ENCODE results near the gene ZNF324. TPM values are rescaled to one million over a fixed set of nuclear protein-coding genes. Genes with fewer than 3 reads are reported as not detected.
"Not testable (repeated sequence)": the region's sequence is repeated elsewhere in the genome, so short reads cannot be mapped to it uniquely, and the experiment has no call there.

The ZNF324 gene
- 5.1 TPM for polyA plus RNA-seq (2013, experiment 1 of 2; ENCODE audit: insufficient read length)
- 4.4 TPM for polyA plus RNA-seq (2013, experiment 2 of 2; ENCODE audit: insufficient read length)

- DNase-seq, result peak; percentile 96
Observed at GRCh38 chr19:58466760-58467589, at the start of gene ZNF324. TSS of gene ZNF324 (plus strand) at chr19:58467080. CDS start at chr19:58469186, 2,106 bp downstream.

- DNase-seq, result no peak
Observed at GRCh38 chr19:58428617-58429016, 38.3 kb upstream of the ZNF324 start.

GRCh38 chr19:58429745-58430144 is 37.1 kb upstream of the ZNF324 start:
- DNase-seq, result no peak

- DNase-seq, result peak; percentile 18
Observed at GRCh38 chr19:58434217-58434616, 32.7 kb upstream of the ZNF324 start.

- DNase-seq, result peak; percentile 100
Observed at GRCh38 chr19:58439576-58440554, 27.0 kb upstream of the ZNF324 start, which contains the start of gene ZNF132. TSS of gene ZNF132 (minus strand) at chr19:58440153. CDS start at chr19:58439821, 332 bp downstream.

- DNase-seq, result no peak
Observed at GRCh38 chr19:58440556-58440955, 26.3 kb upstream of the ZNF324 start.

- DNase-seq, result not testable (repeated sequence)
Observed at GRCh38 chr19:58442986-58443385, 23.9 kb upstream of the ZNF324 start.

- not testable (repeated sequence) for DNase-seq
Observed at GRCh38 chr19:58448860-58449259, 18.0 kb upstream of the ZNF324 start.

- not testable (repeated sequence) for DNase-seq
Observed at GRCh38 chr19:58449980-58450379, 16.9 kb upstream of the ZNF324 start.

GRCh38 chr19:58450856-58451357 is 16.0 kb upstream of the ZNF324 start:
- DNase-seq, result no peak

GRCh38 chr19:58451358-58452101 is 15.3 kb upstream of the ZNF324 start, which contains the start of gene ZNF324B:
TSS of gene ZNF324B (plus strand) at chr19:58451622. CDS start at chr19:58453702, 2,080 bp downstream.
- DNase-seq, result peak; percentile 95

- no peak for DNase-seq
Observed at GRCh38 chr19:58453743-58454142, 13.1 kb upstream of the ZNF324 start.

GRCh38 chr19:58455306-58455705 is 11.6 kb upstream of the ZNF324 start:
- DNase-seq, result no peak

GRCh38 chr19:58456111-58456510 is 10.8 kb upstream of the ZNF324 start:
- DNase-seq, result no peak

GRCh38 chr19:58460039-58460438 is 6.8 kb upstream of the ZNF324 start:
- DNase-seq, result no peak

- no peak for DNase-seq
Observed at GRCh38 chr19:58466089-58466759, 656 bp upstream of the ZNF324 start.

GRCh38 chr19:58468216-58468839 is 1.4 kb downstream of the ZNF324 start:
- DNase-seq, result no peak

- DNase-seq, result no peak
Observed at GRCh38 chr19:58469241-58470013, 2.5 kb downstream of the ZNF324 start.

GRCh38 chr19:58470837-58471543 is 4.1 kb downstream of the ZNF324 start:
- DNase-seq, result not testable (repeated sequence)
